ENCODE measurements around the gene CD55. TPM values are rescaled to one million over a fixed set of nuclear protein-coding genes. Genes with fewer than 3 reads are reported as not detected.

CD55 gene
- total RNA-seq, 1 donor, result 9.0 TPM

DNA sequence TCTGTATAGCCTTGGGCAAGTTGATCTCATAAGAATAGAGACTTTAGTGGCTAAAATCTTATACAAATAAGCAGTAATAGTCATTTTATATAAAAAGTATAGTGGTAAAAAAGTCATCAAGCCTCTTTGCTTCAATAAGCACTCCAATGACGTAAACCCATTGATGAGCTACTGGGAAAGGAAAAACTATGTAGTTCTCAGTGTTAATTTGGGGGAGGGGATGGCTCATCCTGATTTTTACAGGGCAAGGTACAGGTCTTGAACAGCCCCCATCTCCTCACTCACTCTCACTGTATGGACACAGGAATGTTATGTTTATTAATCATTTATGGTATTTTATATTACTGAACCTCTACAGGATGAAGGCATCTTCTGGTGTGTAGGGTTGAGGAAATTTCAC lies 38.1 kb upstream of the CD55 start:
- Histone ChIP-seq H3K79me2 (ENCODE audit: insufficient read depth, low read length) (no peaks in the 10 kb centered on the region), H4K20me1 (ENCODE audit: insufficient read depth, low read length) (no peaks in the 10 kb centered on the region), H3K27ac (ENCODE audit: low read depth, low read length) (no peak overlapping the region), H3K9me3 (ENCODE audit: low read depth, low read length) (no peaks in the 10 kb centered on the region), H3K4me1 (ENCODE audit: insufficient read depth, low read length) (no peaks in the 10 kb centered on the region), H3K4me3 (ENCODE audit: insufficient read depth, low read length) (no peak overlapping the region), H3K27me3 (ENCODE audit: insufficient read depth, low read length) (peaks cover 3% of the 10 kb centered on the region), H3K36me3 (ENCODE audit: insufficient read depth, low read length) (no peaks in the 10 kb centered on the region), H3K4me2 (ENCODE audit: insufficient read depth, low read length) (no peak overlapping the region), H2AFZ (ENCODE audit: low read length) (no peak overlapping the region)
- no peak for DNase-seq (ENCODE audit: insufficient read length, low spot score, missing footprints)
- TF ChIP-seq, protein P1, sequence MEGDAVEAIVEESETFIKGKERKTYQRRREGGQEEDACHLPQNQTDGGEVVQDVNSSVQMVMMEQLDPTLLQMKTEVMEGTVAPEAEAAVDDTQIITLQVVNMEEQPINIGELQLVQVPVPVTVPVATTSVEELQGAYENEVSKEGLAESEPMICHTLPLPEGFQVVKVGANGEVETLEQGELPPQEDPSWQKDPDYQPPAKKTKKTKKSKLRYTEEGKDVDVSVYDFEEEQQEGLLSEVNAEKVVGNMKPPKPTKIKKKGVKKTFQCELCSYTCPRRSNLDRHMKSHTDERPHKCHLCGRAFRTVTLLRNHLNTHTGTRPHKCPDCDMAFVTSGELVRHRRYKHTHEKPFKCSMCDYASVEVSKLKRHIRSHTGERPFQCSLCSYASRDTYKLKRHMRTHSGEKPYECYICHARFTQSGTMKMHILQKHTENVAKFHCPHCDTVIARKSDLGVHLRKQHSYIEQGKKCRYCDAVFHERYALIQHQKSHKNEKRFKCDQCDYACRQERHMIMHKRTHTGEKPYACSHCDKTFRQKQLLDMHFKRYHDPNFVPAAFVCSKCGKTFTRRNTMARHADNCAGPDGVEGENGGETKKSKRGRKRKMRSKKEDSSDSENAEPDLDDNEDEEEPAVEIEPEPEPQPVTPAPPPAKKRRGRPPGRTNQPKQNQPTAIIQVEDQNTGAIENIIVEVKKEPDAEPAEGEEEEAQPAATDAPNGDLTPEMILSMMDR (IDR thresholded peaks at IDR 0.05; ENCODE audit: extremely low read depth, low read depth, low read length), result no peak

DNA sequence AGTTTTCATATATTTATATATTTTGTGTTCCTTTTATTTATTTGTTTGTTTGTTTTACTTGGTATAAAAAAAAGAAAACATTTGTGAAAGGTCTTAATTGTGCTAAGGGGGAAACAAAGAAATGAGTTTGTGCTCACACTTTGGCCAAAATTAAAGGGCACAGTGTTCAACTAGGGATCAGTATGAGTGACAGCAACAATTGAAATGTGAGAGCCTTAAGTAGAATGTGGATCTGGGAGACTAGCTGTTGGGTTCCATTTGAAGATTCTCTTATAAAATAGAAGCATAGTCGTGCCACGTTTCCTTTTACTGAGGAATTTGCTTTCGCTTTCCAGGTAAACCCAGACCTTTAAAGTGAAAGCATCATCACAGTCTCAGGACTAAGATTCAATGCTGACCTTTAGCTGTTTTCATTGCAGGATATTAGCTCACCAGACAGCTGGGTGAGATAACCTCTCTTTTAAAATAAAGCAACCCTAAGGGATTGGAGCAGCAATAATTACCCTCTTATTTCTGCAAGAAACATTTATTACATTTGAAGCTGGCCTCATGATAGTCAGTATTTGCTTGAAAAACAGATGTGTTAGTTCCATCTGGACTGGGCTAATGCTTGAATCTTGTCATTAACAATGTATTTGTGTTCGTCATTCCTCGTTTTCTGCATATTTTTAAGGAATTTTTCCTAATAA lies 37.1 kb upstream of the CD55 start:
- TF ChIP-seq, protein P1 (IDR thresholded peaks at IDR 0.05; ENCODE audit: extremely low read depth, low read depth, low read length), result no peak
- H3K27ac ChIP-seq (ENCODE audit: low read depth, low read length), result no peak overlapping the region
- H3K4me1 ChIP-seq (ENCODE audit: insufficient read depth, low read length), result no peaks in the 10 kb centered on the region
- no peaks in the 10 kb centered on the region for H4K20me1 ChIP-seq (ENCODE audit: insufficient read depth, low read length)
- H3K36me3 ChIP-seq (ENCODE audit: insufficient read depth, low read length), result no peaks in the 10 kb centered on the region
- H3K4me2 ChIP-seq (ENCODE audit: insufficient read depth, low read length), result no peak overlapping the region
- H3K9me3 ChIP-seq (ENCODE audit: low read depth, low read length), result no peaks in the 10 kb centered on the region
- no peak overlapping the region for H3K4me3 ChIP-seq (ENCODE audit: insufficient read depth, low read length)
- no peak for DNase-seq (ENCODE audit: insufficient read length, low spot score, missing footprints)
- peaks cover 3% of the 10 kb centered on the region for H3K27me3 ChIP-seq (ENCODE audit: insufficient read depth, low read length)
- no peak overlapping the region for H2AFZ ChIP-seq (ENCODE audit: low read length)
- no peaks in the 10 kb centered on the region for H3K79me2 ChIP-seq (ENCODE audit: insufficient read depth, low read length)

- H3K79me2 ChIP-seq (ENCODE audit: insufficient read depth, low read length), result no peaks in the 10 kb centered on the region
- H4K20me1 ChIP-seq (ENCODE audit: insufficient read depth, low read length), result no peaks in the 10 kb centered on the region
- H3K27ac ChIP-seq (ENCODE audit: low read depth, low read length), result no peak overlapping the region
- peaks cover 3% of the 10 kb centered on the region for H3K27me3 ChIP-seq (ENCODE audit: insufficient read depth, low read length)
- TF ChIP-seq, protein P1 (IDR thresholded peaks at IDR 0.05; ENCODE audit: extremely low read depth, low read depth, low read length), result no peak
- no peak overlapping the region for H2AFZ ChIP-seq (ENCODE audit: low read length)
- H3K4me2 ChIP-seq (ENCODE audit: insufficient read depth, low read length), result no peak overlapping the region
- H3K9me3 ChIP-seq (ENCODE audit: low read depth, low read length), result no peaks in the 10 kb centered on the region
- no peak for DNase-seq (ENCODE audit: insufficient read length, low spot score, missing footprints)
- no peaks in the 10 kb centered on the region for H3K4me1 ChIP-seq (ENCODE audit: insufficient read depth, low read length)
- no peak overlapping the region for H3K4me3 ChIP-seq (ENCODE audit: insufficient read depth, low read length)
- H3K36me3 ChIP-seq (ENCODE audit: insufficient read depth, low read length), result no peaks in the 10 kb centered on the region
Observed at GRCh38 chr1:207286786-207287468, 34.6 kb upstream of the CD55 start.

- H2AFZ ChIP-seq (ENCODE audit: low read length), result no peak overlapping the region
- no peak overlapping the region for H3K4me3 ChIP-seq (ENCODE audit: insufficient read depth, low read length)
- no peak overlapping the region for H3K27ac ChIP-seq (ENCODE audit: low read depth, low read length)
- no peak for DNase-seq (ENCODE audit: insufficient read length, low spot score, missing footprints)
- no peaks in the 10 kb centered on the region for H3K4me1 ChIP-seq (ENCODE audit: insufficient read depth, low read length)
- no peak overlapping the region for H3K4me2 ChIP-seq (ENCODE audit: insufficient read depth, low read length)
- no peaks in the 10 kb centered on the region for H3K9me3 ChIP-seq (ENCODE audit: low read depth, low read length)
- H3K36me3 ChIP-seq (ENCODE audit: insufficient read depth, low read length), result no peaks in the 10 kb centered on the region
- no peaks in the 10 kb centered on the region for H4K20me1 ChIP-seq (ENCODE audit: insufficient read depth, low read length)
- H3K79me2 ChIP-seq (ENCODE audit: insufficient read depth, low read length), result no peaks in the 10 kb centered on the region
- TF ChIP-seq, protein P1 (IDR thresholded peaks at IDR 0.05; ENCODE audit: extremely low read depth, low read depth, low read length), result no peak
- H3K27me3 ChIP-seq (ENCODE audit: insufficient read depth, low read length), result peaks cover 3% of the 10 kb centered on the region
Observed at GRCh38 chr1:207288315-207288714, 33.2 kb upstream of the CD55 start.

All from osteoblast (primary cell).